Endothelial cell of umbilical vein (primary cell): ENCODE data around the gene FRY. TPM values are rescaled to one million over a fixed set of nuclear protein-coding genes. Genes with fewer than 3 reads are reported as not detected.

Source experiments
- BruUV-seq: library from RNA; stranded (reverse); fragments of 400-500 nt; replicated peaks from 2 replicates; lab custom pipeline; 2021; lab: Mats Ljungman, UMichigan
- CTCF ChIA-PET: fragments of 300-600, 350-600 bp; sonication (Branson Sonifier 250); formaldehyde crosslinking; loops from one replicate; lab custom pipeline; 2021; ENCODE audit warnings: antibody characterized with exemption, inconsistent platforms; lab: Charles Lee
- POLR2A ChIA-PET: fragments of 300-600, 350-600 bp; sonication (Branson Sonifier 250); formaldehyde crosslinking; loops from one replicate; lab custom pipeline; 2021; ENCODE audit warnings: antibody characterized with exemption, inconsistent platforms; lab: Charles Lee
- DNase-seq: peaks from one replicate; pipeline ENCODE4 v3.0.0-alpha.2; 2011; ENCODE audit warnings: low read depth, low spot score
- FAIRE-seq: peaks from 2 replicates; lab custom pipeline; 2011; peaks lifted over from hg19 to GRCh38; lab: Jason Lieb, UNC
- H2AFZ ChIP-seq: 2 replicates; pipeline ENCODE4 v1.6.0; 2012; ENCODE audit warnings: low read depth, low read length, control low read depth, inconsistent platforms
- H3K27ac ChIP-seq: 2 replicates; pipeline ENCODE4 v1.5.1; 2011; ENCODE audit warnings: low read depth, mild to moderate bottlenecking, control low read depth, low read length, moderate library complexity; ENCODE audit not compliant: insufficient read depth
- H3K27me3 ChIP-seq, 2 experiments: 2 replicates each; pipeline versions ENCODE4 v1.6.0 to v1.6.1; 2011; ENCODE audit warnings: low read length in 2 of 2, mixed read lengths in 1 of 2; ENCODE audit not compliant: control insufficient read depth in 2 of 2, insufficient read depth in 2 of 2
- H3K36me3 ChIP-seq, 2 experiments: 2 replicates in 1 of 2; 3 replicates in 1 of 2; pipeline ENCODE4 v1.5.1; 2011; ENCODE audit warnings: low read length in 2 of 2, mild to moderate bottlenecking in 1 of 2, moderate library complexity in 1 of 2; ENCODE audit not compliant: control insufficient read depth in 2 of 2, insufficient read depth in 2 of 2; ENCODE audit errors: extremely low read depth in 1 of 2
- H3K4me1 ChIP-seq: 3 replicates; pipeline ENCODE4 v1.5.1; 2011; ENCODE audit warnings: mild to moderate bottlenecking, low read length; ENCODE audit not compliant: control insufficient read depth, insufficient read depth; ENCODE audit errors: extremely low read depth
- H3K4me2 ChIP-seq: 2 replicates; pipeline ENCODE4 v1.6.1; 2011; ENCODE audit warnings: low read length, control low read depth, mixed read lengths; ENCODE audit not compliant: insufficient read depth
- H3K4me3 ChIP-seq, 3 experiments: fragments of 200-600 bp in 1 of 3; sonication (generic), shearing (Covaris generic) in 1 of 3; replicated peaks in 1 of 3; 2 replicates each; pipeline ENCODE4 v1.5.1; 2011 to 2016; ENCODE audit warnings: control low read depth in 3 of 3, low read length in 3 of 3, mild to moderate bottlenecking in 2 of 3, inconsistent platforms in 1 of 3, low read depth in 1 of 3, moderate library complexity in 1 of 3; ENCODE audit not compliant: insufficient read depth in 1 of 3
- H3K79me2 ChIP-seq: 2 replicates; pipeline ENCODE4 v1.6.0; 2012; ENCODE audit warnings: low read length, inconsistent platforms; ENCODE audit not compliant: control insufficient read depth, insufficient read depth
- H3K9ac ChIP-seq: replicated peaks from 2 replicates; pipeline ENCODE3; 2011; ENCODE audit warnings: low read length, control low read depth; ENCODE audit not compliant: insufficient read depth; ENCODE audit errors: extremely low read depth
- H3K9me1 ChIP-seq: replicated peaks from 3 replicates; pipeline ENCODE4 v1.6.0; 2011; ENCODE audit warnings: mild to moderate bottlenecking, low read length; ENCODE audit not compliant: control insufficient read depth, insufficient read depth; ENCODE audit errors: extremely low read depth
- H3K9me3 ChIP-seq: replicated peaks from 2 replicates; pipeline ENCODE4 v1.5.1; 2012; ENCODE audit warnings: low read length, inconsistent platforms; ENCODE audit not compliant: control insufficient read depth, insufficient read depth
- H4K20me1 ChIP-seq: replicated peaks from 2 replicates; pipeline ENCODE3; 2011; ENCODE audit warnings: mild to moderate bottlenecking, low read length; ENCODE audit not compliant: control insufficient read depth, insufficient read depth; ENCODE audit errors: extremely low read depth
- CTCF ChIP-seq, 2 donors: IDR thresholded peaks; 1 replicate in 1 of 2; 2 replicates in 1 of 2; pipeline ENCODE4 v1.5.1; 2011; ENCODE audit warnings: low read length in 2 of 2, mild to moderate bottlenecking in 2 of 2, moderate library complexity in 2 of 2, control low read depth in 1 of 2, inconsistent platforms in 1 of 2, low read depth in 1 of 2; ENCODE audit not compliant: insufficient read depth in 1 of 2; ENCODE audit errors: extremely low read depth in 1 of 2
- EZH2 ChIP-seq: IDR thresholded peaks from 2 replicates; pipeline ENCODE4 v1.6.1; 2012; ENCODE audit warnings: borderline replicate concordance, low read depth, mild to moderate bottlenecking, moderate library complexity, low read length, inconsistent platforms; ENCODE audit not compliant: severe bottlenecking
- FOS ChIP-seq: IDR thresholded peaks from 2 replicates; pipeline ENCODE4 v1.6.1; 2011; ENCODE audit warnings: mild to moderate bottlenecking, low read length, moderate library complexity, borderline replicate concordance; ENCODE audit not compliant: insufficient read depth
- GATA2 ChIP-seq: IDR thresholded peaks from 2 replicates; pipeline ENCODE4 v1.7.0; 2011; ENCODE audit warnings: low read depth, mild to moderate bottlenecking, moderate library complexity, mixed read lengths, low read length; ENCODE audit not compliant: insufficient read length, insufficient read depth
- JUN ChIP-seq: IDR thresholded peaks from 2 replicates; pipeline ENCODE4 v1.6.1; 2011; ENCODE audit warnings: borderline replicate concordance, low read depth; ENCODE audit not compliant: insufficient read length, insufficient read depth
- MYC ChIP-seq: IDR thresholded peaks from one replicate; pipeline ENCODE4 v1.6.1; 2011; ENCODE audit warnings: mild to moderate bottlenecking, low read depth, low read length
- POLR2A ChIP-seq: IDR thresholded peaks from 2 replicates; pipeline ENCODE4 v1.6.1; 2012; ENCODE audit warnings: low read depth, mild to moderate bottlenecking, control low read depth, low read length
- POLR2AphosphoS5 ChIP-seq: IDR thresholded peaks from 2 replicates; pipeline ENCODE4 v1.6.1; 2012; ENCODE audit warnings: low read depth, mild to moderate bottlenecking, control low read depth, low read length, moderate library complexity; ENCODE audit not compliant: insufficient read depth
- dilution Hi-C: fragments of 300-500 bp; cut with MboI; formaldehyde crosslinking; loops from one replicate; pipeline ENCODE4 v1.15.0; 2019; ENCODE audit warnings: low sequenced_read_pairs; ENCODE audit not compliant: extremely low pct_ligation_motif_present
- intact Hi-C: fragments of 100-400 bp; cut with micrococcal nuclease; formaldehyde crosslinking; loops from one replicate; pipeline ENCODE4 v1.10.0; 2022
- polyA plus RNA-seq, 4 experiments: library from polyadenylated mRNA; depleted of rRNA in 3 of 4; stranded (reverse) in 3 of 4; unstranded in 1 of 4; fragments of >200 nt; gene quantifications; 2 replicates each; pipeline versions ENCODE4 v1.2.1 to v1.2.3, GENCODE V29; 2011 to 2012; ENCODE audit warnings: missing spikeins in 1 of 4
- total RNA-seq: library from RNA; stranded (reverse); gene quantifications from 2 replicates; pipeline ENCODE4 v1.2.3, GENCODE V29; 2021
- TF ChIP-seq, protein P1 (sequence below): IDR thresholded peaks from 2 replicates; pipeline ENCODE4 v1.6.1; 2011; ENCODE audit not compliant: insufficient read depth, insufficient read length

Gene FRY
- total and polyA plus RNA-seq, 2 donors (not counting 3 experiments of a cell fraction or from before 2014, with no cell fraction given), result 57.3 to 75.8 TPM

GRCh38 chr13:32127691-32128090, 96.1 kb downstream of the FRY start:
- dilution Hi-C loops, result no loop called here
- CTCF ChIA-PET, result no interaction called here
- no peak for FAIRE-seq

GRCh38 chr13:32134241-32135055, 102.9 kb downstream of the FRY start:
- no peak for DNase-seq
- Histone ChIP-seq H3K9me1 (no peaks in the 10 kb centered on the region), H3K27me3 (no peaks in the 10 kb centered on the region), H3K79me2 (no peaks in the 10 kb centered on the region), H3K36me3 (no peaks in the 10 kb centered on the region), H3K4me1 (no peaks in the 10 kb centered on the region), H2AFZ (no peak overlapping the region), H4K20me1 (no peaks in the 10 kb centered on the region), H3K4me2 (no peak overlapping the region), H3K9ac (no peak overlapping the region), H3K27ac (no peak overlapping the region), H3K4me3 (no peak overlapping the region), H3K9me3 (no peaks in the 10 kb centered on the region)
- dilution Hi-C loops, result no loop called here
- no TSS peak for BruUV-seq
- POLR2A ChIA-PET, result no interaction called here
- CTCF ChIA-PET, result interaction anchor here (1.2 kb wide), 1 partner anchor 31 kb away, joined by 3 read pairs; no protein-coding TSS in a partner anchor
- intact Hi-C loops, result no loop called here
- TF ChIP-seq, protein P1, sequence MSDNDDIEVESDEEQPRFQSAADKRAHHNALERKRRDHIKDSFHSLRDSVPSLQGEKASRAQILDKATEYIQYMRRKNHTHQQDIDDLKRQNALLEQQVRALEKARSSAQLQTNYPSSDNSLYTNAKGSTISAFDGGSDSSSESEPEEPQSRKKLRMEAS, result no peak
- TF ChIP-seq POLR2A, result no peak
- no peak for TF ChIP-seq FOS
- no peak for TF ChIP-seq GATA2
- TF ChIP-seq JUN, result no peak
- TF ChIP-seq POLR2AphosphoS5, result no peak
- TF ChIP-seq EZH2, result no peak
- TF ChIP-seq MYC, result no peak
- TF ChIP-seq CTCF (IDR thresholded peaks at IDR 0.05; ENCODE audit: extremely low read depth in 1 of 2, insufficient read depth in 1 of 2, low read depth in 1 of 2, low read length in 2 of 2), result no peak
- FAIRE-seq, result no peak

More at GRCh38 chr13:32127691-32128090, 96.1 kb downstream of the FRY start:
- POLR2A ChIA-PET, result no interaction called here
- H2AFZ ChIP-seq, result no peak overlapping the region
- no peak for DNase-seq
- no peaks in the 10 kb centered on the region for H3K79me2 ChIP-seq
- no peaks in the 10 kb centered on the region for H3K36me3 ChIP-seq
- H4K20me1 ChIP-seq, result no peaks in the 10 kb centered on the region
- no peak overlapping the region for H3K4me3 ChIP-seq
- no peak overlapping the region for H3K4me2 ChIP-seq
- TF ChIP-seq GATA2 (no peak), POLR2AphosphoS5 (no peak), MYC (no peak), POLR2A (no peak), FOS (no peak), EZH2 (no peak)
- TF ChIP-seq, protein P1, result no peak
- no TSS peak for BruUV-seq
- H3K9ac ChIP-seq, result no peak overlapping the region
- no peaks in the 10 kb centered on the region for H3K27me3 ChIP-seq
- H3K27ac ChIP-seq, result no peak overlapping the region
- H3K9me3 ChIP-seq, result no peaks in the 10 kb centered on the region
- no peaks in the 10 kb centered on the region for H3K4me1 ChIP-seq
- H3K9me1 ChIP-seq, result no peaks in the 10 kb centered on the region
- intact Hi-C loops, result no loop called here
